HG03095 (cell line): ENCODE data around the gene PDK3.

Experiments used
- ATAC-seq: cut with Tn5 transposase; IDR thresholded peaks from one replicate; pipeline ENCODE4 v1.9.1; 2021; ENCODE audit warnings: moderate library complexity; ENCODE audit not compliant: unreplicated experiment

PDK3 gene

DNA sequence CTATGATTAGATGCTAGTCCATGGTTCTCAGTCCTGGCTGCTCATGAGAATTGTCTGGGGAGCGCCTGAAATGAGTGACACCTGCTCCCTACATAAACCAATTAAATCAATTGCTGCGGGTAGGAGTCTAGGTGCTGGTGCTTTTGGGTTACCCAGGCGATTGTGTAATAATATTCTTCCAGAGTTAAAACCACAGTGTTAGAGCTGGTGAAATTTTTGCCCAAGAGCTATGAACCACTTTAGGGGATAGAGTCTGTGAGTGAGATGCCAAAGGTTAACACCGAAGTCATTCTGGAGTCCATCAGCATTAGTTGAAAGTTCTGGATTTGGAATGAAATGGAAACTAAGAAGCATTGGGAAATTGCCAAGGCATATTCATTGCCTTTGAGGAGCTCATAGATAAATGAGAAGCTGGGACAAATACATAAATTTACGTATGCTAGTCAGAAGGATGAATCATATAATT is 15.3 kb downstream of the PDK3 start:
- peak; percentile 31 for ATAC-seq

DNA sequence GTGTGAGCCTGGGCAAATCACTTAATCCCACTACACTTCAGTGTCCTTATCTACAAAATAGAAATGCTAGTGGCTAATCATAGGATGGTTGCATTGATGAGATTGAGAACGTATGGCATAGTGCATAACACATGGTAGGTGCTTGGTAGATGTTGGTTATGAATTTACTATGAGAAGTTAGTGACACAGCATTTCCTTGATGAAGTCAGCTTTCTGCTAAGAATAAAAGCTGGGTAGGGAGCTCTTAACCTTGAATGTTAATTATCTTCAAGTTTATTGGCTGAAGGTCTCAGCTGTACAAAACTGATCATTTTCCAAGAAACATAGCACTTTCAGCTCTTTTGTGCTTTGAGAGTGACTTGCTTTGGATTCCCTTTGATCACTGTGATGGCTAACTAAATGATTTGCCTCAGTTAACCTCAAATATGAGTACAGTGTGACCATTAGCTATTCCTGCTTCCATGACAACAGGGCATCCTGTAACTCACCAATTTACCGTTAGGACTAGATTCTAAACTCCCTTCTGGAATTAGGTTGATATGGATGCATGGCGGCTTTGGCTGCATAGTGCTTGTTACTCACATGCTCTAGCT is 17.8 kb downstream of the PDK3 start:
- ATAC-seq = no peak

DNA sequence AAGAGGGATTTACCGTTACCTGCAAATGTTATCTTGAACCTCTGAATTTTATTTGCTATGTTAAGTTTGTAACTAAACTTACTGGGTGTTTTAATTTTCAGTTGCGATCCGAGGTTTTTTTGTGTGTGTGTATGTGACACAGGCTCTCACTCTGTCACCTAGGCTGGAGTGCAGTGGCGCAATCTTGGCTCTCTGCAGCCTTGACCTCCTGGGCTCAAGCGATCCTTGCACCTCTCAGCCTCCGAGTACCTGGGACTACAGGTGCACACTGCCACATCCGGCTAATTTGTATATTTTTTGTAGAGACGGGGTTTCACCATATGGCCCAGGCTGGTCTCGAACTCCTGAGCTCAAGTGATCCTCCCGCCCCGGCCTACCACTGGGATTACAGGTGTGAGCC is 18.5 kb downstream of the PDK3 start:
- no peak for ATAC-seq

DNA sequence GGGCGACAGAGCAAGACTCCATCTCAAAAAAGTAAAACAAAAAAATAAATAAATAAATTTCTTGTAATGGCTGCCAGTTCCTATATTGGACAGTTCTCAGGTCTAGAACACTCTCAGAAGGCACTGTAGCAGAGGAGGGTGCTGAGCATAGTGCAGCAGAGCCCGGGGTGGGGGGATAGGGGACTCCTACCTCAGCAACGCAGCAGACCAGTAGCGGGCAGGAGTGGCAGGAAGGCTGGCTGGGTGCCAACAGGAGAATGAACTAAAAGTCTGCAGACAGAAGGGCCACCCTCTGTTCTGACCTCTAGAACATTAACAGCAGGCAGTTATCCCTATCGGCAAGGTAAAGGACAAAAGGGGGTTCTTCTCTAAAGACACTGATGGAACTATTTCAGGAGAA is 20.2 kb downstream of the PDK3 start:
- ATAC-seq = no peak

DNA sequence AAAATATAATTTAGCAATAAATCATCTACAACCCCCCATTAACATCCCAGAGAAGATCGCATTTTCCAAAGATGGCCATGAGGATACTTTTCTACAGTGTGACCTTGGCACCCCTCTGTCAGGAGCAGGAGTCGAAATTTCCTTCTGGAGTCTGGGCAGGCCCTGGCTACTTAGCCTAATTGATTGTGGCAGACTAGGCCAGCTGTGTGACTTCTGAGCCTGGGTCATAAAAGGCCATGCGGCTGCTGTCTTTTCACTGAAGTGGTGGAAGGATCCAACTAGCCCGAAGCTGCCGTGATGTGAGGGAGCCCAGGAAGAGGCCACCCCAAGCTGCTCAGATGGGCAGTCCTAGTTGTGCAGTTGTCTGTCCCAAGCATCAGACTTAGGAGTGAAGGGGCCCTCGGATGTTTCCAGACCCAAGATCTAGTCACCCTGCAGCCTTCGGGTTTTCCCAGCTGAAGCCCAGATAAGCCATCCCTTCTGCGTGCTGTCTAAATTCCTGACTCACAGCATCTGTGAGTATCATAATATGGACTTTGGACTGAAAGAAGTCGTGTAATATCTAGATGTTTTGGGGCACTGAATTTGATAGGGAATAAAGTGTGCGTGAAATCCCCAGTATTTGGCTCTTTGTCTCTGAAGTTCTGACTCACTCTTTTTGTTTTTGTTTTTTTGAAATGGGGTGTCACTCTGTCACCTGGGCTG is 21.0 kb downstream of the PDK3 start:
- no peak for ATAC-seq

DNA sequence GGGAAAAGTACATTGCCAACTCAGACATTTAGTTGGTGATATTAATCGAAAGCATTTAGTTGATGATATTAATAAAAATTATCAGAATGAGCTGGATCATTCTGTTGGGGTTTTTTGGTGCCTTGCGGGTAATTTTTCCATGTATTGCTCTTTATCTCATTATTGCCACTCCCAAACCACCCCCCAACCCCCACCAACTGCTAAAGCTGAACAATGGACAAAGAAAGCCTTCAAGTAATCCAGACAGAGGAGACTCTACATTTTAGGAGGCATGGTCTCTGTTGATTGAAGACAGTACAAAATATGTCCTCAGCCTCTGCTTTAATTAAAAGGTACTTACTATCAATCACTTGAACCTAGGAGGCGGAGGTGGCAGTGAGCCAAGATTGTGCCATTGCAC is 22.5 kb downstream of the PDK3 start:
- ATAC-seq = no peak

DNA sequence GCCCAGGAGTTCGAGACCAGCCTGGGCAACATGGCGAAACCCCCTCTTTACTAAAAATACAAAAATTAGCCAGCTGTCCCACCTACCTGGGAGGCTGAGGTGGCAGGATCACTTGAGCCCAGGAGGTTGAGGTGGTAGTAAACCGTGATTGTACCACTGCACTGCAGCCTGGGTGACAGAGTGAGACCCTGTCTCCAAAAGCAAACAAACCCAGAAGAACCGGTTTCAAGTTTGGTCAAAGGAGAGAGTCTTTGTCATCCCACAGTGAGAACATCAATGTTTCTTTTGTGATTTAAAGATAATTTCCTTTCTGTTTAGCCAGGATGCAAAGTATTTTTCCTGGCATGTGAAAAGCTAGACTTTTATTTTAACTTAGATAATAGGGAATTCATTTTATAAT is 26.7 kb downstream of the PDK3 start:
- ATAC-seq = no peak

DNA sequence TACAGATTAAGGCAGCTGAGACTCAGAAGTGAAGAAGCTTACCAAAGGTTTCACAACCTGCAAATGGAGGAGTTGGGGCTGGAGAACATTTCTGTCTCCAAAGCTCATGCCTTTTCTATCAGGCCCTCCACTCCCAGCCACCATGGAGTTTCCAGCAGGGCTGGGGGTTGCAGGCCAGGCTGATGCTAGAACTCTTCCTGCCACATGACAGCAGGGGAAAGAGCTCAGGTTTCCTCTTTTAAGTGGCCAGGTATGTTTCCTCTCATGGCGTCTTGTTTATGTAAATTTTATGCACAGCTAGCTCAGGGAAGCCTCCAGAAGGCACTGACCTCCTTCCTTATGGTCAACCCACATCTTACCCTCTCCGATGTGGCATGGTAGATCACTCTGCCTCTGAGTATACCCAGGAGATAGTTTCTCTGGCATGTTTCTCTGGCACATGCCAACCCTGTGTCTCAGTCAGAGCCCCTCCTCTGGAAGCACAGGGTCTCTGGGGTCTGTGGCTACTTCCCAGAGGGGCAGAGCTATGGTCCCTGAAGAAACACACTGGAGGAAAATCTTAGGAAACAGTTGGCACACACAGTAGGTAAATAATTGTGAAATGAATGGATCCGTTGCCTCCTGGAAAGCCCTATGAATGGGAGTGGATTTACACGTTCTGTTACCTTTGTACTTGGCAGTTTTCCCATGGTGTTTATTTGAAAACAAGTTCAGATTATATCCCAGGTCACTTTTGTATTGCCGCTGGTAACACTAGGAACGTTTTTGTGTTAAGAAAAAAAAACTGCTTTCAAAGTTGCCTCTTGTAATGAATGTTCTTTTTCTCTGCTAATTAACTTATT is 28.9 kb downstream of the PDK3 start:
- ATAC-seq = no peak

DNA sequence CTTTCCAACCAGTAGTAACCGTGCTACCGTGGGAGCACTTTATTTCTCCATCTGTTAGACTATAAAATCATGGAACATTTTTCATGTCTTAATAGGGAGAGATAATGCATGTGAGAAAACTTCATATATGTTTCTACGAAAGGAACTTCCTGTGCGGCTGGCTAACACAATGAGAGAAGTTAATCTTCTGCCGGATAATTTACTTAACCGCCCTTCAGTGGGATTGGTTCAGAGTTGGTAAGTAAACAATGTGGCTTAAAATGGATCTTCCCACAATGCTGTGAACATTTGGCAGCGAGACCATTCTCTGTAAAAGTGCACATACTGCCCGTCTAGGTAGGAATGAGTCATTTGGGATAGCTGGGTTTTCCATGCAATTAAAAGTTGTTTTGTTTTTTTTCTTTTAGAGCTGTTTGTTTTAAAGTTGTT is 29.6 kb downstream of the PDK3 start:
- no peak for ATAC-seq

DNA sequence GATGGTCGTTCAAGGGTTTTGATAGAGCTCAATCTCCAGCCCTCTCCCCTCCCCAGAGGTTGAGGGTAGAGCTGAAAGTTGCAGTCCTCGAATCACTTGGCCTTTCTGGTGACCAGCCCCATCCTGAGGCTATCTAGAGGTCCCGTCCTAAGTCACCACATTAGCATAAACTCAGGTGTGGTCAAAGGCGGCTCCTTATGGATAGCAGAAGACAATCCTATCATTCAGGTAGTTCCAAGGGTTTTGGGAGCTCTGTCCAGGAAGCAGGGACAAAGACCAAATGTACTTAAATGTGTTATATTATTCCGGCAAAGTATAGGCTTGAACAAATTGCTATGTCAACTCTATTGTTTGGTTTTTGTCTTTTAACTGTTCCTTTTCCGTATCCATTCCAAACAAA is 30.6 kb downstream of the PDK3 start:
- no peak for ATAC-seq

DNA sequence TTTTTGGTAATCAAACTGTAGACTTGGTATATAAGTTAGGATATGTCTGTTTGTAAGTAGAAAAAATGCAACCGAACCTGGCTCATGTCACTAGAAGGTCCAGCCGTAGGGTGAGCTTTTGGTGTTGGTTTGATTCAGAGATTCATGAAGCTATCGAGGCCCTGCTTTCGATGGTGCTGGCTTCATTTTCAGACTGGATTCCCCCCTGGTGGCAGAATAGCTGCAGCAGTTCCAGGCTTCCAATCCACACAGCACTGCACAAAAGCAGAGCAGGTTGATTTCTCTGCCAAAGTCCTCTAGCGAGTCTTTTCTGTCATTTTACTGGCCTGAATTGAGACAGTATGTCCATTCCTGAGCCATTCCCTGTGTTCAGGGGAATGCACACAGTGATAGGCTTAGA is 33.1 kb downstream of the PDK3 start:
- ATAC-seq = no peak

DNA sequence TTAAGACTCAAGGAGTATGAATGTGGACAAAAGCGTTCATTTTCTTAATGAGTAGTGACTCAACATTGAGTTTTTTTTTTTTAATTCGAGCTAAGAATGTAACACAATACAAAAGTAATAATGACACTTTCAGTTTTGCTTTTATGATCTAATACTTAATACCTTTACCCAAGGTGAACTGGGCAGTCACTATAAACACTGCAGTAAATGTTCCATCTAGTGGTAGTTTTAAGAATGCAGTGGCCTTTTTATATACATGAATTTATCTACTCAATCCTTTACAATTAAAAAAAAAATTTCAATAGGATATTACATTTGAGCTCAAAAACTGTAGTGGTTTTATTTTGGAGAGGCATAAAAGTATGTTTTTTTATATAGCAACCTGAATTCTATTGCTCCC is 33.9 kb downstream of the PDK3 start:
- no peak for ATAC-seq

DNA sequence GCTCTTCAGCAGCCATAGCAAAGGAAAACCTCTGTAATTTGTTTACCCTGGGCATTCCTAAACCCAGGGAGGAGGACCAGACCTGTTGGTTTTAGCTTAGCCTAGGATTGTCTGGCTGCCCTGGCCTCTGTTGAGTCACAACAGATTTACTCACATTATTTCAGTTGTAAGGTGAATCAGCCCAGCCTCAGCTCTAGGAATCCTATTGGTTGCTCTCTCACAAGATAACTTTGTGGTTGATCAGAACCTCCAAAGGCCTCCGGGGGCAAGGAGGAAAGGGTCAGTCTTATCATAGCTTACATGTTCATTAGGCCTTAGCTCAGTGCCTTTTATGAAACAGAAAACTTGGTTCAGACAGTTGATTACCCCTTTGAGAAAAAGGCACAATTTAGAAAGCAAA is 41.0 kb downstream of the PDK3 start:
- ATAC-seq = peak; percentile 57

DNA sequence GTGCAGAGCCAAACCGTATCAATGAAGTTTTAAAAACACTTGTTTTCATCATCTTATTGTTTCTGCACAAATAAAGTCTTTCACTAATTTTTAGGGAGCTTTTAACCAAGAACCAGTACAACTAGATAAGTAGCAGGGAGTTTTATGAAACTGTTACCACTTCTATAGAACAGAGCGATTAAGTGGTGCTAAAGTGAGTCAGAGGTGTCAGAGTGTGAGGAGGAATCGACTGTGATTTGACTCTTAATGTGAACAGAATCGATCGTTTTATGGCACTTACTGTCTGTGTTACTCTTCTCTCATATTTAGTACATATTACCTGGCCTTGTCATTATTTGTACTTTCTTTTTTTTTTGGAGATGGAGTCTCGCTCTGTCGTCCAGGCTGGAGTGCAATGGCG is 43.3 kb downstream of the PDK3 start:
- no peak for ATAC-seq

DNA sequence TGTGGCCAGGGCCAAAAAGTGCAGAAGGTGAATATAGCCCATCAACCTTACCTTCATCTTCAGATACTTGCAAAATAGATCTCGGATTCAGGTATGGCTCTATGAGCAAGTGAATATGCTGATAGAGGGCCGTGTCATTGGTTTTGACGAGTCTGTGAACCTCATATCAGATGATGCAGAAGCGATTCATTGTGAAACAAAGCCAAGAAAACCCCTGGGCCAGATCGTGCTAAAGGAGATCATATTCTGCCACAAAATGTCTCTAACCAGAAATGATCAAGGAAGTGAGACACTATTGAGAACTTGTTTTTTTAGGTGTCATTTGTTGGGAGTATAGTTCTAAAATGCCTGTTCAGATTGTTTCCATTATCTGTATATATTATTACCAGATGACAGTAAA is 48.3 kb downstream of the PDK3 start:
- ATAC-seq = peak; percentile 97

DNA sequence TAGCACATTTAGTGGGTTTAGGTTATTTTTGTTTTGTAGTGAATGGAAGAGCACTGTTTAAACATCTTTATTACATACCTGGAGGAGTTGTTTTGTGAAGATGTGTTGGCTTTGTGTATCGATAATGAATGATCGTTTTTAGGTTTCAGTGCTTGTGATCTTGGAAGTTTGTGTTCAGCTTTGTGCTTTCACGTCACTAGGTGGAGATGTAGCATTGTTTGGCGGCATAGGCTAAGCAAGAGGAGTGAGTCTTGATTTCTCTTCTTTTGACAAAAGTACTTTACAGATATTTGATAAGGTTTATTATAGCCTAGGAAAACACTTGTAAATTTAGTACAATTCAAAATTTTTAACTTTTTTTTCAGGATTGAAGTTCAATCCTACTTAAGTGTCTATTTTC is 50.4 kb downstream of the PDK3 start:
- ATAC-seq = no peak

DNA sequence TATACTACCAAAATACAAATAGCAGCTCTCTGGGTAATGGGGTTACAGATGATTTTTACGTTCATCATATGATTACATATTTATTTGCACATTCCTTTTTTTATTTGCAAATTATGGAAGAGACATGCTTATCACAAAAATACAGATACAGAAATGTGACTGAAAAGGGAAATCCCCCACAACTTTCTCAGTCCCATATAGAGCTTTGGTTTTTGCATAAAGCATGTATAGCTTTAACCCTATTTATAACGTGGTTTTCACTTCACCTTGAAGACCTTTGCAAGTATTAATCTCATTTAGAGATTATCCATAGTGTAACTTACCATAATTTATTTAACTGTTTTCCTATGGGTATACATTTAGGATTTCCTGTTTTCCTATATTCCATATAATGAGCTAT is 55.4 kb downstream of the PDK3 start:
- no peak for ATAC-seq

DNA sequence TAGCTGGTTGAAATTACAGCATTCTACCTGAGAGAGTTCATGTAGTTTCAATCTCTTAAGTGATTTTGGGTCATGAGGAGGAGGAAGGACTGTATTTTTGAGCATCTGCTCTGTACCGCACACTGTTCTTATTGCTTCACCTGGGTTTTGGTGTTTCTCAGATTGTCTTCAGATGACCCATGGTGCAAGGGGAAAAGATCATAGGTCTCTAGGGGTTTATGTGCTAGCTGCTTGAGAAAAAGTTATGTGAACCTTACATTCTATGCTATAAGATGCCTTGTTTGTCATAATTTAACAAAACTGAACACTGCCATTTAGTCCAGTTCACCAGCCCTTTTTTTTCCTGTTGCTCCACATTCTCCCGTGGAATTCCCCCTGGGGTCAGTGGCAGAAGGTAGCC is 60.4 kb downstream of the PDK3 start:
- no peak for ATAC-seq

DNA sequence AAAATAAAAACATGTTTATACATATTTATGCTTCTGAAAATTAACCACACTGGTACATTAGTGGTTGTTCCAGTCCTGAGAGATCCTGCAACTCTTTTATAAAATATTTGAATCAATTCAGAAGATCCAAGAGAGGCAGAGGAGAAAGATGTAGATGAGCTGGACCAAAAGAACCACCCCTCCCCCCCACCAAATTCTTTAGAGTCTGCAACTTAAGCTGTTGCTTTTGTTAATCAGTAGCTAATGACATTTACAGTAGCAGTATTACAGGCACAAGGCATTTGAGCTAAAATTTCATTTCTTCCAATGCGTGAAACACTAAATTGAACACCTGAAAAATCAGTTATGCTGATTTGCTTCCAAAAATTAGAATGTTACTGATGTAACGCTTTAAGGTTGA is 61.5 kb downstream of the PDK3 start:
- ATAC-seq = no peak

DNA sequence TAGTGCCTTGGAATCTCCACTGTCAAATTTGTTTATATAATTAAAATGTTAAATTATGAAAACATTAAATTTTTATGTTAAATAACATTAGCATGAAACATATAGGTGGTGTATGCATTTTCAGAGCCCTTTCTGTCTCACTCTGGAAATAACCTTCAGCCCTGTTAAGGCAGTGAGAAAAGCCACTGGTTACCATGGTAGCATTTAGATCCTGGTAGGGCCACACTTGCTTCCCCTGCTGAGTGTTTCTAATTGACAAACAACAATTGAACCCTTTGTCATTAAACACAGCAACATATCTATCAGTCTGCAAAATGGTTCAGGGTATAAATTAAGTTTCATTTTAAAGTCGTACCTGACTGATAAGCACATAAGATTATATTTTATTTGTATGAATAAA is 63.5 kb downstream of the PDK3 start:
- no peak for ATAC-seq

DNA sequence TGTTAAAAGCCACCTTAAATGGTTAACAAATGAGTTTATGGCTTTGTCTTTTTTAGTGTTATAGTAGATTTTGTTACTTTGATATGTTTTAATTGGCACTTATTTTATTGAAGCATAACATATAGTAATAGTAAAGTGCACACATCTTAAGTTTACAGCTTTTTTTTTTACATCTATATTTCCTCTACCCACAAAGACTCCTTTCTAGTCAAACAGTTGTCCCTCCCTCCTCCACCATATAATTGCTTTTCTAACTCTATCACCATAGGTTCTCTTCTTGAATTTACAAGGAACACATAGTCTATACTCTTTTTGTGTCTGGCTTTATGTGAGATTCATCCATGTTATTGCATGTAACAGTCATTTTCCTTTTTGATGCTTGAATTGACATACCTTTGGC is 71.5 kb downstream of the PDK3 start:
- ATAC-seq = no peak

DNA sequence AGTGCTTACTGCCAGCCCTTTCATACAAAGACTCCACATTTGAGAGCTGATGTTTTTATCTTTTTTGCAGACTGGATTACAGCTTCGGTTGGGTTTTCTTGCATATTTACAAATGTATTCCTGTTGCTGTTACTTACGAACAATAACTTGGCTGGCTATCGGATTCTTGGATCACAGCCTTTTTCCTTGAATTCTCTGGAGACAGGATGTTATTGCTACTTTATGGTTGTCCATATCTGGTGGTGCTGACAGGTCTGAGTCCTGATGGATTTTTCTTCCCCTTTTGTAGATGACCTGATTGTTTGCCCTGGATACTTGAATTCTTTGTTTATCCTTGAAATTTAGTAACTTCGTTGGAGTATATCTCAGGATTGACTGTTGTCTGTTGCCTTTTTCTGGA is 77.7 kb downstream of the PDK3 start:
- ATAC-seq = no peak
